Stromal cell of bone marrow (primary cell): ENCODE data around the gene HOXA3.

ENCODE experiments used
- DNase-seq: peaks from one replicate; pipeline ENCODE4 v3.0.0-alpha.2; 2012; ENCODE audit warnings: low read depth

Gene HOXA3

GRCh38 chr7:27113991-27114769 is 38.2 kb downstream of the HOXA3 start:
- no peak for DNase-seq

- peak; percentile 68 for DNase-seq
These were observed 39.1 kb downstream of the HOXA3 start for GRCh38 chr7:27112955-27113949.

GRCh38 chr7:27112361-27112760 is 40.0 kb downstream of the HOXA3 start:
- DNase-seq = no peak

GRCh38 chr7:27111751-27112277 is 40.6 kb downstream of the HOXA3 start:
- no peak for DNase-seq

GRCh38 chr7:27111042-27111750 is 41.2 kb downstream of the HOXA3 start:
- DNase-seq = peak; percentile 88

- DNase-seq = peak; percentile 73
These were observed 42.0 kb downstream of the HOXA3 start for GRCh38 chr7:27110186-27111031.

- no peak for DNase-seq
These were observed 42.8 kb downstream of the HOXA3 start for GRCh38 chr7:27109466-27110185.

GRCh38 chr7:27108390-27109127 is 43.8 kb downstream of the HOXA3 start:
- no peak for DNase-seq

- no peak for DNase-seq
These were observed 44.7 kb downstream of the HOXA3 start for GRCh38 chr7:27107391-27108381.

- DNase-seq = no peak
These were observed 45.5 kb downstream of the HOXA3 start for GRCh38 chr7:27106901-27107240.

GRCh38 chr7:27106181-27106900 is 46.0 kb downstream of the HOXA3 start:
- DNase-seq = no peak

- no peak for DNase-seq
These were observed 46.9 kb downstream of the HOXA3 start for GRCh38 chr7:27105301-27106031.

- no peak for DNase-seq
These were observed 47.9 kb downstream of the HOXA3 start for GRCh38 chr7:27104341-27105058.

GRCh38 chr7:27103489-27104226 is 48.7 kb downstream of the HOXA3 start:
- no peak for DNase-seq

GRCh38 chr7:27102581-27103442 is 49.6 kb downstream of the HOXA3 start, which contains the start of gene HOXA2:
Gene HOXA2, minus strand, starts transcription at chr7:27102683. Its CDS starts 183 bp downstream, at chr7:27102500.
- DNase-seq = no peak
